ENCODE measurements around the gene ZNF845.
"Not testable (repeated sequence)": the region's sequence is repeated elsewhere in the genome, so short reads cannot be mapped to it uniquely, and the experiment has no call there.

DNA sequence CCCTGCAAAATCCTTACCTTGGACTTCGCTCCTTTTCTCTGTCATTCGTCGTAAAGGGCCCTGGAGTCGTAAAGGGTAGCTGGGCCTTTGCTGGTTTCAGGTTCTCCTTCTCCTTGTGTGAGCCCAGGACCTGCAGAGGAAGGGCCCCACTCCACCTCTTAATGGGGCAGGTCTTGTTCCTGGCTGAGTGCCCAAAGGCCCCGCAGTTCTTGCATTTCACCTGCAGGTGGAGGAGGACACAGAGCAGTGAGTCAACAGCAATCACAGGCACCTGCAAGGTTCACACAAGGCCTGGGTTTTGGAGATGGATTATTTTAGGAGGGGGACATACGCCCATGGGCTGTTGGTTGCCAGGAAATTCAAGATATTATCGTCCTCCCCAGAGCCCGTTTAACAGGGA lies 32.2 kb upstream of the ZNF845 start:
- TF ChIP-seq, protein P1, sequence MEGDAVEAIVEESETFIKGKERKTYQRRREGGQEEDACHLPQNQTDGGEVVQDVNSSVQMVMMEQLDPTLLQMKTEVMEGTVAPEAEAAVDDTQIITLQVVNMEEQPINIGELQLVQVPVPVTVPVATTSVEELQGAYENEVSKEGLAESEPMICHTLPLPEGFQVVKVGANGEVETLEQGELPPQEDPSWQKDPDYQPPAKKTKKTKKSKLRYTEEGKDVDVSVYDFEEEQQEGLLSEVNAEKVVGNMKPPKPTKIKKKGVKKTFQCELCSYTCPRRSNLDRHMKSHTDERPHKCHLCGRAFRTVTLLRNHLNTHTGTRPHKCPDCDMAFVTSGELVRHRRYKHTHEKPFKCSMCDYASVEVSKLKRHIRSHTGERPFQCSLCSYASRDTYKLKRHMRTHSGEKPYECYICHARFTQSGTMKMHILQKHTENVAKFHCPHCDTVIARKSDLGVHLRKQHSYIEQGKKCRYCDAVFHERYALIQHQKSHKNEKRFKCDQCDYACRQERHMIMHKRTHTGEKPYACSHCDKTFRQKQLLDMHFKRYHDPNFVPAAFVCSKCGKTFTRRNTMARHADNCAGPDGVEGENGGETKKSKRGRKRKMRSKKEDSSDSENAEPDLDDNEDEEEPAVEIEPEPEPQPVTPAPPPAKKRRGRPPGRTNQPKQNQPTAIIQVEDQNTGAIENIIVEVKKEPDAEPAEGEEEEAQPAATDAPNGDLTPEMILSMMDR (IDR thresholded peaks at IDR 0.05) = not testable (repeated sequence)
- TF ChIP-seq EZH2 (IDR thresholded peaks at IDR 0.05; ENCODE audit: borderline replicate concordance, insufficient read depth, low read depth, low read length, poor library complexity, severe bottlenecking) = not testable (repeated sequence)

Data from B cell (primary cell).